Measurements from ENCODE around the gene FBXO36.

The FBXO36 gene

GRCh38 chr2:229974266-229974665, 52.0 kb downstream of the FBXO36 start:
- no peak for DNase-seq

GRCh38 chr2:229980431-229981184, 58.3 kb downstream of the FBXO36 start:
- peak; percentile 71 for DNase-seq

GRCh38 chr2:229993236-229993635, 70.9 kb downstream of the FBXO36 start:
- no peak for DNase-seq

- no peak for DNase-seq
Observed at GRCh38 chr2:229996320-229996719, 74.0 kb downstream of the FBXO36 start.

- DNase-seq = no peak
Observed at GRCh38 chr2:229997565-229997964, 75.3 kb downstream of the FBXO36 start.

- DNase-seq = no peak
Observed at GRCh38 chr2:230000118-230000841, 78.0 kb downstream of the FBXO36 start.

GRCh38 chr2:230007931-230008707, 85.8 kb downstream of the FBXO36 start:
- DNase-seq = peak; percentile 62

GRCh38 chr2:230008708-230009066, 86.4 kb downstream of the FBXO36 start:
- no peak for DNase-seq

GRCh38 chr2:230010501-230010900, 88.2 kb downstream of the FBXO36 start:
- no peak for DNase-seq

GRCh38 chr2:230011617-230012016, 89.3 kb downstream of the FBXO36 start:
- DNase-seq = no peak

GRCh38 chr2:230012267-230012884, 90.1 kb downstream of the FBXO36 start:
- DNase-seq = no peak

- no peak for DNase-seq
Observed at GRCh38 chr2:230016844-230017243, 94.5 kb downstream of the FBXO36 start.

GRCh38 chr2:230018153-230018552, 95.8 kb downstream of the FBXO36 start:
- DNase-seq = no peak

GRCh38 chr2:230019742-230020141, 97.4 kb downstream of the FBXO36 start:
- DNase-seq = no peak

GRCh38 chr2:230023313-230023712, 101.0 kb downstream of the FBXO36 start:
- no peak for DNase-seq

GRCh38 chr2:230042195-230042594, 119.9 kb downstream of the FBXO36 start:
- DNase-seq = no peak

- no peak for DNase-seq
Observed at GRCh38 chr2:230043025-230043424, 120.7 kb downstream of the FBXO36 start.

- no peak for DNase-seq
Observed at GRCh38 chr2:230043461-230043860, 121.2 kb downstream of the FBXO36 start.

- DNase-seq = no peak
Observed at GRCh38 chr2:230046491-230046890, 124.2 kb downstream of the FBXO36 start.

- no peak for DNase-seq
Observed at GRCh38 chr2:230048010-230048671, 125.8 kb downstream of the FBXO36 start.

GRCh38 chr2:230050136-230050535, 127.8 kb downstream of the FBXO36 start:
- no peak for DNase-seq

GRCh38 chr2:230052299-230052698, 130.0 kb downstream of the FBXO36 start:
- no peak for DNase-seq

All from NCI-H1694 (cell line).